Peyer's patch (tissue), 4 donors: ENCODE data around the gene VRK1. TPM values are rescaled to one million over a fixed set of nuclear protein-coding genes. Genes with fewer than 3 reads are reported as not detected.

Source experiments
- DNase-seq, 3 donors: peaks; one replicate each; pipeline ENCODE4 v3.0.0-alpha.2; 2017 to 2019
- H3K27ac ChIP-seq, 4 donors: fragments of 200-600 bp; sonication (generic); one replicate each; pipeline ENCODE4 v1.5.1; 2016 to 2019
- H3K27me3 ChIP-seq, 2 donors: fragments of 200-600 bp; sonication (generic); one replicate each; pipeline ENCODE4 v1.5.1; 2019
- H3K36me3 ChIP-seq, 3 donors: fragments of 200-600 bp; sonication (generic); one replicate each; pipeline ENCODE4 v1.5.1; 2016 to 2019
- H3K4me1 ChIP-seq, 4 donors: fragments of 200-600 bp; sonication (generic); one replicate each; pipeline ENCODE4 v1.5.1; 2016 to 2019
- H3K4me3 ChIP-seq, 4 donors: fragments of 200-600 bp; sonication (generic); 1 replicate in 3 of 4; 2 replicates in 1 of 4; pipeline ENCODE4 v1.5.1; 2016 to 2019; ENCODE audit warnings: mild to moderate bottlenecking in 1 of 4
- H3K9me3 ChIP-seq, 4 donors: fragments of 200-600 bp; sonication (generic); one replicate each; pipeline ENCODE4 v1.5.1; 2016 to 2019; ENCODE audit warnings: mild to moderate bottlenecking in 1 of 4
- CTCF ChIP-seq, 6 experiments: fragments of 450-650 bp in 4 of 6; fragments of 200-600 bp in 2 of 6; sonication (generic) in 1 of 6; IDR thresholded peaks; one replicate each; pipeline ENCODE4 v1.5.1; 2017 to 2019; ENCODE audit warnings: antibody characterized with exemption in 6 of 6, mild to moderate bottlenecking in 3 of 6, moderate library complexity in 1 of 6
- POLR2A ChIP-seq, 2 donors: fragments of 450-650 bp; IDR thresholded peaks; one replicate each; pipeline ENCODE4 v1.5.1; 2017; ENCODE audit warnings: antibody characterized with exemption in 2 of 2, mild to moderate bottlenecking in 2 of 2, moderate library complexity in 2 of 2
- total RNA-seq, 4 donors: library from RNA; depleted of rRNA; stranded (reverse); fragments of >200 nt; gene quantifications; one replicate each; pipeline ENCODE4 v1.1.0, GENCODE V29; 2016

VRK1 gene
- total RNA-seq, 4 donors from 2014 or later: 6.6 to 54.5 (median 8.3) TPM

DNA sequence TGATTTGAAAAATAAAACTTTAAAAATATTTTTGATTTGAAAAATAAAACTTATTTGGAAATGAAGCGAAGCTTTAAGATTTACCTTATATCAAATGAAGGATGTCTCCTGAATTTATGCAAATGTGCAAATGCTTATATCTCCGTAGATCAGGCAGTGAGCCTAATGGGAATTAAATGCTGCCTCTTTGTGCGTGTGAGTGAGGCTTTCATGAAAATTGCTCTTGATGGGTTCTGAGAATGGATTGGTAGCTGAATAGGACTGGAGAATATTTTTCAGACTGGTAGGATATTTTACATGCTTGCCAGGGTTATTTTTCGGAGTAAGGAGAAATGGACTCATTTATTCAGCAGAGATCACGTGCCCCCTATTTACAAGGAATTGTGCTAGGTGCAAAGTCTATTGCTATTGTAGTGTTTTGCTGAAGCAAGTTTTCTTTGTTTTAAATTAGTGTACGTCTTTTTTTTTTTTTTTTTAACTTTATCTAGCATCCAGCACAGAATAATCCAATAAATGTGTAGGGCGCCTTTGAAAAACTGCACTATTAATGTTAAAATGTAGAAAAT, 2.4 kb downstream of the VRK1 start:
- no peak overlapping the region for H3K4me3 ChIP-seq
- H3K36me3 ChIP-seq: no peaks in the 10 kb centered on the region
- peaks cover 0 to 7% (median 2%) of the 10 kb centered on the region in 4 donors for H3K4me1 ChIP-seq
- no peak overlapping the region for H3K27ac ChIP-seq
- H3K9me3 ChIP-seq: no peaks in the 10 kb centered on the region
- no peak for DNase-seq
- TF ChIP-seq CTCF (IDR thresholded peaks at IDR 0.05): no peak
- TF ChIP-seq POLR2A (IDR thresholded peaks at IDR 0.05): no peak
- no peaks in the 10 kb centered on the region for H3K27me3 ChIP-seq

- Histone ChIP-seq H3K27ac (no peak overlapping the region), H3K4me3 (no peak overlapping the region), H3K9me3 (no peaks in the 10 kb centered on the region), H3K4me1 (peaks cover 0 to 7% (median 2%) of the 10 kb centered on the region in 4 donors), H3K27me3 (no peaks in the 10 kb centered on the region), H3K36me3 (no peaks in the 10 kb centered on the region)
- TF ChIP-seq CTCF (IDR thresholded peaks at IDR 0.05) (no peak), POLR2A (IDR thresholded peaks at IDR 0.05) (no peak)
- no peak for DNase-seq
Measured at GRCh38 chr14:96801931-96802330, 4.7 kb downstream of the VRK1 start.

DNA sequence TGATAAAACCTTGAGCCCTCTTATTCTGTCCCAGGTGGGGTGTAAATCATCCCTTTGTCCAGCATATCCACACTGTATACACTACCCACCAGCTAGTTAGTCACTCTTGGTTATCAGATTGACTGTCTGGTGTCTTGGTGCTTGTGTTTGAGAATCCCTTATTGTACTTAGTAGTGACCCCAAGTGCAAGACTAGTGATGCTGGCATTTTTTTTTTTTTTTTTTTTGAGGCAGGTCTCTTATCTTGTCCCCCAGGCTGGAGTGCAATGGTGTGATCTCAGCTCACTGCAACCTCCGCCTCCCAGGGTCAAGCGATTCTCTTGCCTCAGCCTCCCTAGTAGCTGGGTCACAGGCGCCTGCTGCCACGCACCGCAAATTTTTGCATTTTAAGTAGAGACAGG, 5.8 kb downstream of the VRK1 start:
- Histone ChIP-seq H3K4me3 (no peak overlapping the region), H3K27me3 (no peaks in the 10 kb centered on the region), H3K27ac (no peak overlapping the region), H3K36me3 (no peaks in the 10 kb centered on the region), H3K4me1 (peaks cover 0 to 5% (median 0%) of the 10 kb centered on the region in 4 donors), H3K9me3 (no peaks in the 10 kb centered on the region)
- no peak for DNase-seq
- TF ChIP-seq POLR2A (IDR thresholded peaks at IDR 0.05) (no peak), CTCF (IDR thresholded peaks at IDR 0.05) (no peak)

DNA sequence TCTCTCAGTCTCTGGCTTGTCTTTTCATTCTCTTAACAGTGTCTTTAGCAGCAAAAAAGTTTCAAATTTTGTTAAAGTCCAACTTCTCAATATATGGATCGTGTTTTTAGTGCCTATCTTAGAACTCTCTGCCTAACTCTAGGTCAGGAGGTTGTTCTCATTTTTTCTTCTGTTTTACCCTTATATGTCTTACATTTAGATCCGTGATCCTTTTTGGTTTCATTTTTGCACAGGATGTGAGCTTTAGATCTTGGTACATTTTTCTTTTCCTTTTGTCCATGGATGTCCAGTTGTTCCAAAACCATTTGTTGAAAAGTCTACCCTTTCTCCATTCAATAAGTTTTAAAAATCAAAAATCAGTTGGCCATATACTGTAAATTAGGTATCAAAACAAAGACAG, 6.8 kb downstream of the VRK1 start:
- no peak for DNase-seq
- no peaks in the 10 kb centered on the region for H3K36me3 ChIP-seq
- TF ChIP-seq POLR2A (IDR thresholded peaks at IDR 0.05): no peak
- no peak for TF ChIP-seq CTCF (IDR thresholded peaks at IDR 0.05)
- H3K27me3 ChIP-seq: no peaks in the 10 kb centered on the region
- no peaks in the 10 kb centered on the region for H3K9me3 ChIP-seq
- no peak overlapping the region for H3K4me3 ChIP-seq
- H3K4me1 ChIP-seq: no peaks in the 10 kb centered on the region
- H3K27ac ChIP-seq: no peak overlapping the region

DNA sequence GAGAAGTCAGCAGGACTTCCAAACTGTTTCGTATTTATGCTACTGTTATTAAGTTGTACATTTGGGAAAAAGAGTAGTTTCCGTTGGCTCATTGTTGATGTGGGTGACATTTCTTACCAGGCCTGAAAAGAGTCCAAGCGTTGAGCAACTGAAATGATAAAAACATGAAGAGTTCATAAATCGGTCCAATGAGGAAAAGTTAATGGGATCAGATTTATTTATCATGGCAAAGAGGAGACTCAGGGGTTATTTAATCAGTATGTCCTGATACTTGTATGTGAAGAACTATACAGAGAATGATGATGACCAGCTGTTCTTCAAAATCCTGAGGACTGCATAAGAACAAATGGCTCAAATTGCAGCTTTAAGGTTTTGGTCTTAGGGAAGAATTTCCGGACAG, 7.7 kb downstream of the VRK1 start:
- H3K4me1 ChIP-seq: no peaks in the 10 kb centered on the region
- TF ChIP-seq CTCF (IDR thresholded peaks at IDR 0.05) (no peak), POLR2A (IDR thresholded peaks at IDR 0.05) (no peak)
- no peak overlapping the region for H3K4me3 ChIP-seq
- no peaks in the 10 kb centered on the region for H3K9me3 ChIP-seq
- no peaks in the 10 kb centered on the region for H3K36me3 ChIP-seq
- H3K27me3 ChIP-seq: no peaks in the 10 kb centered on the region
- DNase-seq: no peak
- no peak overlapping the region for H3K27ac ChIP-seq

DNA sequence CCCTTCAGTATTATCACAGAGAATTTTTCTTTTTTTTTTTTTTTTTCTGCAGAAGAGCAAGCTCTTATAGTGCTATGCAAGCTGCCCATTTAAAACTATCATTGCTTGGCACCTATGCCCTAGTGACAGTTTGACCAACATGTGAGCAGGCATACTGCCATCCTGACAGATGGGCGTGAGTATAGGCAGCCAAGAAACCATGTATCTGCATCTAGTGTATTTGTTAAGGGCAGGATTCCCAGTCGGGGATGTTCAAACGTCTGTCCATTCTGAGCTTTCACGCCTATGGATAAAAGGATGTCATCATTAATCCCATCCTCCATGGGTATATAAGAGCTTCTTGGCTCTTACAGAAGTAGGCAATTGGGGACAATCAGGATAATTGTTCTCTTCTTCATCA, 8.8 kb downstream of the VRK1 start:
- H3K27me3 ChIP-seq: no peaks in the 10 kb centered on the region
- H3K9me3 ChIP-seq: no peaks in the 10 kb centered on the region
- no peak for TF ChIP-seq POLR2A (IDR thresholded peaks at IDR 0.05)
- no peak for TF ChIP-seq CTCF (IDR thresholded peaks at IDR 0.05)
- no peaks in the 10 kb centered on the region for H3K36me3 ChIP-seq
- DNase-seq: no peak
- no peak overlapping the region for H3K4me3 ChIP-seq
- H3K27ac ChIP-seq: no peak overlapping the region
- no peaks in the 10 kb centered on the region for H3K4me1 ChIP-seq
